Measurements from ENCODE around the gene RAB13.

The RAB13 gene

GRCh38 chr1:153932156-153933131, 53.7 kb downstream of the RAB13 start:
- DNase-seq, result no peak
